Erythroblast (primary cell): ENCODE data around the gene KIF21B.

Experiments used
- GATA1 ChIP-seq: IDR thresholded peaks from 2 replicates; pipeline ENCODE4 v1.6.1; 2011; ENCODE audit warnings: low read depth, mild to moderate bottlenecking, control low read depth, low read length, moderate library complexity
- POLR2A ChIP-seq: IDR thresholded peaks from 2 replicates; pipeline ENCODE4 v1.6.1; 2011; ENCODE audit warnings: mild to moderate bottlenecking, low read length

DNA sequence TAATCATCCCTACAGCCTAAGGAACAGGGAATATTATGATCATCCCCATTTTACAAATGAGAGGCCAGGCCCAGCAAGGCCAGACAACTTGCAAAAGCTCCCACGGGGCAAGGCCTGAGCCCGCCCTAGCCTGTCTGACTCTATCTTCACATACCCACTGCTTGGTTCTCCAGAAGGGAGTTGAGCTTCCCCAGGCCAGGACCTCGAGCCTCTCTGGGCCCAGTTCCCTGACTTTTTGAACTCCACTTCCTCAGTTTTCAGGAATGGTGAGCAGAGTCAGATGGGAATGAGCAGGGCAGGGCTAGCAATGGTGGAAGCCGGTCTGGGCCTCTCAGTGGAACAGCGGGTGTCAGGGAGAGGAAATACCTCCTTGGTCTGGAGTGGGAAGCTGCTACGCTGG, 49.4 kb upstream of the KIF21B start:
- TF ChIP-seq POLR2A (no peak), GATA1 (no peak)
